Measurements from ENCODE around the gene CDKN2D. TPM values are rescaled to one million over a fixed set of nuclear protein-coding genes. Genes with fewer than 3 reads are reported as not detected.
A peak's percentile ranks its signal among the peaks of the same experiment; 100 is the strongest.

Gene CDKN2D
- total RNA-seq, 1 experiment from 2014 or later, result 17.1 TPM

DNA sequence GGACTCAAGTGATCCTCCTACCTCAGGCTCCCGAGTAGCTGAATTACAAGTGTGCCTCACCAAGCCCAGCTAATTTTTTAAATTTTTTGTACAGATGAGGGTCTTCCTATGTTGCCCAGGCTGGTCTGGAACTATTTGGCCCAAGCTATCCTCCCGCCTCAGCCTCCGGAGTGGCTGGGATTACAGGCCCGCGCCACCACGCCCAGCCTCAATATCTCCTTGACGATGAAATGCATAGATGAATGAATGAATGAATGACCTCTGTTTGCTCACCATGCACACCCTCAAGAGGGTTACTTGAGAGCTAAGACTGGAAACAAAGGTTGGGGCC lies 33.2 kb upstream of the CDKN2D start:
- H3F3A ChIP-seq (ENCODE audit: low read length, unreplicated experiment), result no peaks in the 10 kb centered on the region

DNA sequence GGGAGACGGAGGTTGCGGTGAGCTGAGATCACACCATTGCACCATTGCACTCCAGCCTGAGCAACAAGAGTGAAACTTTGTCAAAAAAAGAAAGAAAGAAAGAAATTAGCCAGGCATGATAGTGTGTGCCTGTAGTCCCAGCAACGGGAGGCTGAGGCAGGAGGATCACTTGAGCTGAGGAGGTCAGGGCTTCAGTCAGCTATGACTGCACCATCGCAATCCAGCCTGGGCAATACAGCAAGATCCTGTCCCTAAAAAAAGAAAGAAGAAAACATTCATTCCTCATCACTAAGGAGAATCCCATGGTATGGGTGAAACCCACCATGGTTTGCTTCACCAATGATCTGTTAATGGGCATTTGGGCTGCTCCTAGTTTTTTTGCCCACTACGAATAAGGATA lies 31.4 kb upstream of the CDKN2D start:
- H3K27me3 ChIP-seq (ENCODE audit: low read length), result no peaks in the 10 kb centered on the region
- H3K9ac ChIP-seq (ENCODE audit: low read length), result no peak overlapping the region
- no peak overlapping the region for H3K4me3 ChIP-seq (ENCODE audit: low read length)
- H3K9me2 ChIP-seq (replicated peaks; ENCODE audit: low read length), result no peaks in the 10 kb centered on the region
- POLR2A ChIA-PET (ENCODE audit: unreplicated experiment), result no interaction called here
- TF ChIP-seq EZH2phosphoT487 (IDR thresholded peaks at IDR 0.05; ENCODE audit: borderline replicate concordance, low read length), result no peak
- TF ChIP-seq EZH2 (IDR thresholded peaks at IDR 0.05; ENCODE audit: low read length, unreplicated experiment), result no peak
- TF ChIP-seq, protein P1, sequence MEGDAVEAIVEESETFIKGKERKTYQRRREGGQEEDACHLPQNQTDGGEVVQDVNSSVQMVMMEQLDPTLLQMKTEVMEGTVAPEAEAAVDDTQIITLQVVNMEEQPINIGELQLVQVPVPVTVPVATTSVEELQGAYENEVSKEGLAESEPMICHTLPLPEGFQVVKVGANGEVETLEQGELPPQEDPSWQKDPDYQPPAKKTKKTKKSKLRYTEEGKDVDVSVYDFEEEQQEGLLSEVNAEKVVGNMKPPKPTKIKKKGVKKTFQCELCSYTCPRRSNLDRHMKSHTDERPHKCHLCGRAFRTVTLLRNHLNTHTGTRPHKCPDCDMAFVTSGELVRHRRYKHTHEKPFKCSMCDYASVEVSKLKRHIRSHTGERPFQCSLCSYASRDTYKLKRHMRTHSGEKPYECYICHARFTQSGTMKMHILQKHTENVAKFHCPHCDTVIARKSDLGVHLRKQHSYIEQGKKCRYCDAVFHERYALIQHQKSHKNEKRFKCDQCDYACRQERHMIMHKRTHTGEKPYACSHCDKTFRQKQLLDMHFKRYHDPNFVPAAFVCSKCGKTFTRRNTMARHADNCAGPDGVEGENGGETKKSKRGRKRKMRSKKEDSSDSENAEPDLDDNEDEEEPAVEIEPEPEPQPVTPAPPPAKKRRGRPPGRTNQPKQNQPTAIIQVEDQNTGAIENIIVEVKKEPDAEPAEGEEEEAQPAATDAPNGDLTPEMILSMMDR (conservative IDR thresholded peaks at IDR 0.05; ENCODE audit: low read depth, low read length), result no peak
- DNase-seq (no peak), ATAC-seq (no peak)
- H3K4me2 ChIP-seq (ENCODE audit: low read length), result no peak overlapping the region
- no peaks in the 10 kb centered on the region for H3K36me3 ChIP-seq (ENCODE audit: low read depth, low read length)
- no peaks in the 10 kb centered on the region for H3K9me3 ChIP-seq (ENCODE audit: low read length)
- no peak overlapping the region for H3K27ac ChIP-seq (ENCODE audit: low read length)
- no peaks in the 10 kb centered on the region for H4K20me1 ChIP-seq (ENCODE audit: low read length)
- BruUV-seq (replicated peaks), result no TSS peak
- intact Hi-C loops (cut with micrococcal nuclease), result no loop called here
- H3K79me2 ChIP-seq (ENCODE audit: low read length), result no peaks in the 10 kb centered on the region
- CTCF ChIA-PET, result no interaction called here
- H2AFZ ChIP-seq (ENCODE audit: low read length), result no peak overlapping the region
- H3F3A ChIP-seq (ENCODE audit: low read length, unreplicated experiment), result no peaks in the 10 kb centered on the region
- H3K4me1 ChIP-seq (ENCODE audit: insufficient read depth, low read length), result peaks cover 18% of the 10 kb centered on the region

More for the DNA sequence above, 33.2 kb upstream of the CDKN2D start:
- Histone ChIP-seq H3K4me1 (ENCODE audit: insufficient read depth, low read length) (peaks cover 18% of the 10 kb centered on the region), H3K9ac (ENCODE audit: low read length) (no peak overlapping the region), H4K20me1 (ENCODE audit: low read length) (no peaks in the 10 kb centered on the region), H3K27me3 (ENCODE audit: low read length) (no peaks in the 10 kb centered on the region), H3K4me2 (ENCODE audit: low read length) (no peak overlapping the region; the same call in 1 of the 2 replicates), H2AFZ (ENCODE audit: low read length) (peak overlapping the region; percentile 15; the same call in 1 of the 2 replicates), H3K9me2 (replicated peaks; ENCODE audit: low read length) (no peaks in the 10 kb centered on the region), H3K9me3 (ENCODE audit: low read length) (no peaks in the 10 kb centered on the region), H3K36me3 (ENCODE audit: low read depth, low read length) (no peaks in the 10 kb centered on the region), H3K27ac (ENCODE audit: low read length) (no peak overlapping the region), H3K79me2 (ENCODE audit: low read length) (no peaks in the 10 kb centered on the region), H3K4me3 (ENCODE audit: low read length) (no peak overlapping the region)
- DNase-seq, result no peak
- no peak for ATAC-seq
- intact Hi-C loops (cut with micrococcal nuclease), result no loop called here
- POLR2A ChIA-PET (ENCODE audit: unreplicated experiment), result no interaction called here
- BruUV-seq (replicated peaks), result no TSS peak
- CTCF ChIA-PET, result interaction anchor here (0.5 to 1.0 kb wide), 4 partner anchors 21 to 186 kb away, joined by 3 to 5 read pairs (median 3); no protein-coding TSS in a partner anchor
- TF ChIP-seq EZH2 (IDR thresholded peaks at IDR 0.05; ENCODE audit: low read length, unreplicated experiment) (no peak), EZH2phosphoT487 (IDR thresholded peaks at IDR 0.05; ENCODE audit: borderline replicate concordance, low read length) (no peak)
- TF ChIP-seq, protein P1 (conservative IDR thresholded peaks at IDR 0.05; ENCODE audit: low read depth, low read length), result no peak

DNA sequence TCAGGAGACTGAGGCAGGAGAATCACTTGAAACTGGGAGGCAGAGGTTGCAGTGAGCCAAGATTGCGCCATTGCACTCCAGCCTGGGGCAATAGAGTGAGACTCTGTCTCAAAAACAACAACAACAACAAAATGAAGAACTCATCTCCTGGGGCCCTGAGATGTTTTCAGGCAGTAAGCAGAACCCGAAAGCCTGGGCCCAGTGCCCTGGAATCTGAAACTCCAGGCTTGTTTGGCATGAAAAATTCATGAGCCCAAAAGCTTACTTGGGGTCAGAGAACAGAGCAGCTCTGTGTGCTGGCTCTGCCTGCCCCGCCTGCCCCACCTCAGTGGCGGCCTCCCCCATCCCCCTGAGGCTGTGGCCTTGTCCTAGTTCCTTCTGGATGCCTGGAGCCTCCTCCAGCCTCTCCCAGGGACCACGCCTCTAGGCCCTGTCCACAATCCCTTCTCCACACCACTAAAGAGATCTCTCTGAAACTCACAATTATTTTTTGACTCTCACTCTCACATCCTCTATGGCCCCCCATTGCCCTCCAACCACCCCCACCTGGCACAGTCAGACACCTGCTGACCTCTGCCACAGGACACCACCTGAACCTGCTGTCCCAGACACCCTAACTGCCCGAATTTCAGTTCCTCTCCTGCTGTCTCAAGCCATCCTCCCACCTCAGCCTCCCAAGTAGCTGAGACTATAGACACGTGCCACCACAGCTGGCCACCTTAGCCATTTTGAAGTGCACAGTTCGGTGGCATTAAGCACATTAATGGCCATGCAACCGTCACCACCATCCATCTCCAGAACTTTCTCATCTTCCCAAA lies 25.2 kb upstream of the CDKN2D start:
- CTCF ChIA-PET, result no interaction called here
- ATAC-seq, result no peak; the same call in 1 of the 2 replicates
- DNase-seq, result no peak

More for the DNA sequence above, 25.2 kb upstream of the CDKN2D start:
- H3K9me3 ChIP-seq (ENCODE audit: low read length), result no peaks in the 10 kb centered on the region
- no peak overlapping the region for H3K4me3 ChIP-seq (ENCODE audit: low read length)
- H3K4me2 ChIP-seq (ENCODE audit: low read length), result no peak overlapping the region
- intact Hi-C loops (cut with micrococcal nuclease), result no loop called here
- H3K9ac ChIP-seq (ENCODE audit: low read length), result no peak overlapping the region
- H3K79me2 ChIP-seq (ENCODE audit: low read length), result no peaks in the 10 kb centered on the region
- no peaks in the 10 kb centered on the region for H3K4me1 ChIP-seq (ENCODE audit: insufficient read depth, low read length)
- no peaks in the 10 kb centered on the region for H4K20me1 ChIP-seq (ENCODE audit: low read length)
- TF ChIP-seq, protein P1 (conservative IDR thresholded peaks at IDR 0.05; ENCODE audit: low read depth, low read length), result no peak
- TF ChIP-seq EZH2 (IDR thresholded peaks at IDR 0.05; ENCODE audit: low read length, unreplicated experiment) (no peak), EZH2phosphoT487 (IDR thresholded peaks at IDR 0.05; ENCODE audit: borderline replicate concordance, low read length) (no peak)
- H3K9me2 ChIP-seq (replicated peaks; ENCODE audit: low read length), result no peaks in the 10 kb centered on the region
- H2AFZ ChIP-seq (ENCODE audit: low read length), result no peak overlapping the region
- H3K36me3 ChIP-seq (ENCODE audit: low read depth, low read length), result no peaks in the 10 kb centered on the region
- no TSS peak for BruUV-seq (replicated peaks)
- H3K27ac ChIP-seq (ENCODE audit: low read length), result no peak overlapping the region
- H3K27me3 ChIP-seq (ENCODE audit: low read length), result no peaks in the 10 kb centered on the region
- H3F3A ChIP-seq (ENCODE audit: low read length, unreplicated experiment), result no peaks in the 10 kb centered on the region
- POLR2A ChIA-PET (ENCODE audit: unreplicated experiment), result interaction anchor here (0.6 kb wide), 1 partner anchor 31 kb away, joined by 3 read pairs; the partner anchor contains the start of gene SLC44A2
